Panc1 (cell line): ENCODE data around the gene AP5Z1. TPM values are rescaled to one million over a fixed set of nuclear protein-coding genes. Genes with fewer than 3 reads are reported as not detected.
A peak's percentile ranks its signal among the peaks of the same experiment; 100 is the strongest.

Source experiments
- ATAC-seq: fragments of 200-7000 bp; cut with Tn5 transposase; 2 replicates; pipeline ENCODE4 v1.9.1; 2020; ENCODE audit warnings: mild to moderate bottlenecking, moderate library complexity
- BruUV-seq: library from RNA; stranded (reverse); fragments of 400-500 nt; replicated peaks from 2 replicates; lab custom pipeline; 2021; lab: Mats Ljungman, UMichigan
- CTCF ChIA-PET: fragments of 300-600 bp; sonication (Branson Sonifier 250); formaldehyde crosslinking; loops from one replicate; lab custom pipeline; 2022; ENCODE audit warnings: antibody characterized with exemption; lab: Charles Lee
- POLR2A ChIA-PET: fragments of 300-600 bp; sonication (Branson Sonifier 250); formaldehyde crosslinking; loops from one replicate; lab custom pipeline; 2022; ENCODE audit warnings: antibody characterized with exemption; lab: Charles Lee
- DNase-seq: peaks from one replicate; pipeline ENCODE4 v3.0.0-alpha.2; 2010; ENCODE audit warnings: low read depth, low spot score
- H3K27ac ChIP-seq: 2 replicates; pipeline ENCODE4 v1.5.1; 2011; ENCODE audit warnings: mild to moderate bottlenecking, low read length, inconsistent platforms
- H3K27me3 ChIP-seq: fragments of 200-500 bp; sonication (Bioruptor generic); 2 replicates; pipeline ENCODE4 v1.6.0; 2014; ENCODE audit warnings: low read length, inconsistent platforms; ENCODE audit not compliant: control insufficient read depth, insufficient read depth
- H3K36me3 ChIP-seq: fragments of 200-500 bp; sonication (Bioruptor generic); 2 replicates; pipeline ENCODE4 v1.5.1; 2014; ENCODE audit warnings: inconsistent platforms, mild to moderate bottlenecking, low read length, moderate library complexity; ENCODE audit not compliant: control insufficient read depth, insufficient read depth
- H3K4me1 ChIP-seq: 2 replicates; pipeline ENCODE4 v1.5.1; 2011; ENCODE audit warnings: inconsistent platforms, mild to moderate bottlenecking, low read length, moderate library complexity; ENCODE audit not compliant: control insufficient read depth, insufficient read depth
- H3K4me3 ChIP-seq, 2 experiments: 2 replicates each; pipeline ENCODE4 v1.5.1; 2011 to 2012; ENCODE audit warnings: low read depth in 2 of 2, low read length in 2 of 2, mild to moderate bottlenecking in 2 of 2, inconsistent platforms in 1 of 2, moderate library complexity in 1 of 2
- H3K9me3 ChIP-seq: fragments of 200-500 bp; sonication (Bioruptor generic); 2 replicates; pipeline ENCODE4 v1.5.1; 2014; ENCODE audit warnings: low read depth, mild to moderate bottlenecking, inconsistent platforms, low read length, moderate library complexity; ENCODE audit not compliant: control insufficient read depth, insufficient read depth
- POLR2AphosphoS5 ChIP-seq: IDR thresholded peaks from 2 replicates; pipeline ENCODE4 v1.6.1; 2012; ENCODE audit warnings: mild to moderate bottlenecking, low read depth, low read length, moderate library complexity
- SIN3A ChIP-seq: IDR thresholded peaks from 2 replicates; pipeline ENCODE4 v1.6.1; 2012; ENCODE audit warnings: low read depth, mild to moderate bottlenecking, low read length, moderate library complexity, borderline replicate concordance; ENCODE audit not compliant: insufficient read depth
- TCF7L2 ChIP-seq: IDR thresholded peaks from 2 replicates; pipeline ENCODE4 v1.6.1; 2011; ENCODE audit warnings: mild to moderate bottlenecking, low read depth, low read length, inconsistent platforms
- in situ Hi-C: cut with HindIII; loops from 2 replicates; pipeline ENCODE4 v1.10.0; 2016; ENCODE audit warnings: low sequenced_read_pairs, low pct_unique_long_range_greater_than_20kb
- intact Hi-C: fragments of 100-400 bp; cut with micrococcal nuclease; formaldehyde crosslinking; loops from one replicate; pipeline ENCODE4 v1.10.0; 2022; ENCODE audit not compliant: unreplicated experiment
- total RNA-seq: library from RNA; stranded (reverse); gene quantifications from one replicate; pipeline ENCODE4 v1.2.1, GENCODE V29; 2021; ENCODE audit not compliant: unreplicated experiment
- TF ChIP-seq, protein P1 (sequence below), 2 experiments: IDR thresholded peaks; 2 replicates each; pipeline ENCODE4 v1.6.1; 2011 to 2012; ENCODE audit warnings: low read depth in 2 of 2, control low read depth in 1 of 2, low read length in 1 of 2, mild to moderate bottlenecking in 1 of 2, moderate library complexity in 1 of 2; ENCODE audit not compliant: insufficient read depth in 1 of 2
- TF ChIP-seq, protein P2 (sequence below): fragments of 450-650 bp; IDR thresholded peaks from 2 replicates; pipeline ENCODE4 v1.5.1; 2017; ENCODE audit warnings: mild to moderate bottlenecking

AP5Z1 gene
- total RNA-seq, 1 experiment from 2014 or later = 100.0 TPM

DNA sequence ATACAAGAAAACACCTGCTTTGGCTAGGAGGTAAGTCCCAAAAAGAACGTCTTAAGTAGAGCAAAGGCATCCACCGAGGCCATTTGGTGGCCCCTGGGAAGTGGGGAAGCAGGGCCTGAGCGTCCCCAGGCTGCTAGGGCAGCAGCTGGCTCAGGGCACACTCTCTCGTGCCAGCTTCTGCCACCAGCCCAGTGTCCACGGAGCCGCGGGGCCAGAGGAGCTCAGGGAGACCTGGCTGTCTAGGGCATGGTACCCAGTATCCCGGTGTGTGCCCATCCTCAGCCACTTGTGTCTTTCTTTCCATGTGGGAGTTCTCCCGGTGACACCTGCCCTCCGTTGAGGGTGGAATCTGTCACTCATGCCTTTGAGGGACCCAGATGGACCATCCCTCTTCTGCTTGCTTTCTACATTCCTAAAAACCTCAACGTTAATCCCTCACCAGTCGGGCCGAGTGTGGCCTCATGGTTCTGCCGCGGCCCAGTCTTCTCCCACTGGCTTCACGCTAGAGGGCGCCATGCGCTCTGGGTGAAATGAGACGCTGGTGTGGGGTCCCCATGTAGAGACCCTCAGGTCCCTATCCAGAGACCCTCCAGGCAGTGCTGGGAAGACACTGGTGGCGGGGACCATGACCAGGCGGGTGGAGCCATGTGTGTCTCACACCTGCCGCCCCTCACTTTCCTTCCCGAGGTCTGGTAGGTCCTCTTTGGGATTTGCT, 9.5 kb upstream of the AP5Z1 start:
- peaks cover 13% of the 10 kb centered on the region for H3K36me3 ChIP-seq
- no TSS peak for BruUV-seq
- no peak for ATAC-seq
- in situ Hi-C loops (no loop called here), intact Hi-C loops (no loop called here)
- no peak for DNase-seq
- H3K9me3 ChIP-seq = no peaks in the 10 kb centered on the region
- POLR2A ChIA-PET = no interaction called here
- no peak overlapping the region for H3K27ac ChIP-seq
- no peaks in the 10 kb centered on the region for H3K4me1 ChIP-seq
- H3K4me3 ChIP-seq = no peak overlapping the region
- no peaks in the 10 kb centered on the region for H3K27me3 ChIP-seq
- no peak for TF ChIP-seq SIN3A
- TF ChIP-seq TCF7L2 = no peak
- TF ChIP-seq, protein P1, sequence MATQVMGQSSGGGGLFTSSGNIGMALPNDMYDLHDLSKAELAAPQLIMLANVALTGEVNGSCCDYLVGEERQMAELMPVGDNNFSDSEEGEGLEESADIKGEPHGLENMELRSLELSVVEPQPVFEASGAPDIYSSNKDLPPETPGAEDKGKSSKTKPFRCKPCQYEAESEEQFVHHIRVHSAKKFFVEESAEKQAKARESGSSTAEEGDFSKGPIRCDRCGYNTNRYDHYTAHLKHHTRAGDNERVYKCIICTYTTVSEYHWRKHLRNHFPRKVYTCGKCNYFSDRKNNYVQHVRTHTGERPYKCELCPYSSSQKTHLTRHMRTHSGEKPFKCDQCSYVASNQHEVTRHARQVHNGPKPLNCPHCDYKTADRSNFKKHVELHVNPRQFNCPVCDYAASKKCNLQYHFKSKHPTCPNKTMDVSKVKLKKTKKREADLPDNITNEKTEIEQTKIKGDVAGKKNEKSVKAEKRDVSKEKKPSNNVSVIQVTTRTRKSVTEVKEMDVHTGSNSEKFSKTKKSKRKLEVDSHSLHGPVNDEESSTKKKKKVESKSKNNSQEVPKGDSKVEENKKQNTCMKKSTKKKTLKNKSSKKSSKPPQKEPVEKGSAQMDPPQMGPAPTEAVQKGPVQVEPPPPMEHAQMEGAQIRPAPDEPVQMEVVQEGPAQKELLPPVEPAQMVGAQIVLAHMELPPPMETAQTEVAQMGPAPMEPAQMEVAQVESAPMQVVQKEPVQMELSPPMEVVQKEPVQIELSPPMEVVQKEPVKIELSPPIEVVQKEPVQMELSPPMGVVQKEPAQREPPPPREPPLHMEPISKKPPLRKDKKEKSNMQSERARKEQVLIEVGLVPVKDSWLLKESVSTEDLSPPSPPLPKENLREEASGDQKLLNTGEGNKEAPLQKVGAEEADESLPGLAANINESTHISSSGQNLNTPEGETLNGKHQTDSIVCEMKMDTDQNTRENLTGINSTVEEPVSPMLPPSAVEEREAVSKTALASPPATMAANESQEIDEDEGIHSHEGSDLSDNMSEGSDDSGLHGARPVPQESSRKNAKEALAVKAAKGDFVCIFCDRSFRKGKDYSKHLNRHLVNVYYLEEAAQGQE (IDR thresholded peaks at IDR 0.05; ENCODE audit: insufficient read depth in 1 of 2, low read depth in 2 of 2, low read length in 1 of 2) = no peak
- no peak for TF ChIP-seq POLR2AphosphoS5
- TF ChIP-seq, protein P2, sequence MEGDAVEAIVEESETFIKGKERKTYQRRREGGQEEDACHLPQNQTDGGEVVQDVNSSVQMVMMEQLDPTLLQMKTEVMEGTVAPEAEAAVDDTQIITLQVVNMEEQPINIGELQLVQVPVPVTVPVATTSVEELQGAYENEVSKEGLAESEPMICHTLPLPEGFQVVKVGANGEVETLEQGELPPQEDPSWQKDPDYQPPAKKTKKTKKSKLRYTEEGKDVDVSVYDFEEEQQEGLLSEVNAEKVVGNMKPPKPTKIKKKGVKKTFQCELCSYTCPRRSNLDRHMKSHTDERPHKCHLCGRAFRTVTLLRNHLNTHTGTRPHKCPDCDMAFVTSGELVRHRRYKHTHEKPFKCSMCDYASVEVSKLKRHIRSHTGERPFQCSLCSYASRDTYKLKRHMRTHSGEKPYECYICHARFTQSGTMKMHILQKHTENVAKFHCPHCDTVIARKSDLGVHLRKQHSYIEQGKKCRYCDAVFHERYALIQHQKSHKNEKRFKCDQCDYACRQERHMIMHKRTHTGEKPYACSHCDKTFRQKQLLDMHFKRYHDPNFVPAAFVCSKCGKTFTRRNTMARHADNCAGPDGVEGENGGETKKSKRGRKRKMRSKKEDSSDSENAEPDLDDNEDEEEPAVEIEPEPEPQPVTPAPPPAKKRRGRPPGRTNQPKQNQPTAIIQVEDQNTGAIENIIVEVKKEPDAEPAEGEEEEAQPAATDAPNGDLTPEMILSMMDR = no peak
- CTCF ChIA-PET = interaction anchor here (0.6 kb wide), 1 partner anchor 26 kb away, joined by 9 read pairs; no protein-coding TSS in a partner anchor

DNA sequence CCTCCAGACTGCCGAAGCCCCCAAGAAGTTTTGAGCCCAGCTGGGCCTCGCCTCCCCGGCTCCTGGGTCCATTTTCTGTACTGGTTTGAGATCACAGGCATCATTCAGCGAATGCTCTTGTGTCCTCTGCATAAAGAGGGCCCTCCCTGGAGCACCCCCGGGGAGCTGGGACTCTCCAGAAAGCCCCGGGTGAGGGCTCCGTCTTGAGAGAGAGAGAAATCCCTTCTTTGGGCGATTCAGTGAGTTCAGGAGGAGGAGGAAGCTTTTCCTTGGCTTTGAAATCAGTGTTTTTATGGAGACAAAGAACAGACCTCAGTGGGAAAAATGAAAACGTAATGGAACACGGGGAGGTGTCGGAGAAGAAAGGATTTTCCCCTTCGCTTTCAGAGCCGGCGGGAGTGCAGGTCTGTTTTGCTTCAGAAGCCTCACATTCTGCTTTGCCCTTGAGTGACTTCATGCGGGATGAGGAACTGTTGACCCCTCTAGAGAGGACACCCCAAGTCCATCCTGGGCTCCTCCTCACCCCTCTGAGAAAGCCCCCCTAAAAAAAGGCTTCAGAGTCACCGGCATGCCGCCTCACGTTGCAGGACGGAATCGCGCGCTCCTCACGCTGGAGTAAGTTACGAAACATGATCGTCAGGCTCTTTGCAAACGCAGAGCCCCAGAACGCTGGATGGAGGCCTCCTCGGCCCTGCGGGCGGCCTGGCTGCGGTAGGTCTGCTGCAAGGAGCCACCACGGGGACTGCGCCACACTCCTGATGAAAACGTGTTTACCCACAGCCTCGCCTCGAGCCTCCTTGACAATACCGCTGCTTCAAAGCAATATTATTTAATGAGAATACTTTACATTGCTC, 8.5 kb upstream of the AP5Z1 start:
- TF ChIP-seq, protein P1 (IDR thresholded peaks at IDR 0.05; ENCODE audit: insufficient read depth in 1 of 2, low read depth in 2 of 2, low read length in 1 of 2) = no peak
- no peak for TF ChIP-seq TCF7L2
- TF ChIP-seq, protein P2 = no peak
- TF ChIP-seq SIN3A = no peak
- no peak for TF ChIP-seq POLR2AphosphoS5
- CTCF ChIA-PET = no interaction called here
- no peak for ATAC-seq
- H3K4me3 ChIP-seq = no peak overlapping the region
- in situ Hi-C loops = no loop called here
- no peak overlapping the region for H3K27ac ChIP-seq
- H3K27me3 ChIP-seq = no peaks in the 10 kb centered on the region
- POLR2A ChIA-PET = interaction anchor here (0.6 kb wide), 1 partner anchor 1208 kb away, joined by 5 read pairs; no protein-coding TSS in a partner anchor
- TSS peak; percentile 4 for BruUV-seq
- no peaks in the 10 kb centered on the region for H3K9me3 ChIP-seq
- no peaks in the 10 kb centered on the region for H3K4me1 ChIP-seq
- intact Hi-C loops = no loop called here
- no peak for DNase-seq
- peaks cover 9% of the 10 kb centered on the region for H3K36me3 ChIP-seq
